ENCODE measurements around the gene PRRG2.
A peak's percentile ranks its signal among the peaks of the same experiment; 100 is the strongest.

PRRG2 gene

GRCh38 chr19:49591731-49592485 is 10.8 kb downstream of the PRRG2 start:
- FAIRE-seq (peak; percentile 28), DNase-seq (ENCODE audit: insufficient read length, low spot score) (no peak)
- no peak for TF ChIP-seq POLR2A (IDR thresholded peaks at IDR 0.05; ENCODE audit: low read depth, low read length)

- FAIRE-seq (peak; percentile 88), DNase-seq (ENCODE audit: insufficient read length, low spot score) (no peak)
- TF ChIP-seq POLR2A (IDR thresholded peaks at IDR 0.05; ENCODE audit: low read depth, low read length): no peak
- TF ChIP-seq POU2F2 (IDR thresholded peaks at IDR 0.05; ENCODE audit: low read depth, low read length): no peak
- no peak for TF ChIP-seq POLR2AphosphoS5 (IDR thresholded peaks at IDR 0.05; ENCODE audit: low read depth, low read length)
- no peak for TF ChIP-seq PAX5 (IDR thresholded peaks at IDR 0.05; ENCODE audit: insufficient read depth, low read length, severe bottlenecking)
- no peak for TF ChIP-seq SPI1 (IDR thresholded peaks at IDR 0.05; ENCODE audit: low read depth, low read length)
- no peak for TF ChIP-seq TAF1 (IDR thresholded peaks at IDR 0.05; ENCODE audit: low read depth, low read length)
Observed at GRCh38 chr19:49592486-49593232, 11.5 kb downstream of the PRRG2 start.

- FAIRE-seq (peak; percentile 100), DNase-seq (ENCODE audit: insufficient read length, low spot score) (peak; percentile 100)
- TF ChIP-seq POLR2A (IDR thresholded peaks at IDR 0.05; ENCODE audit: low read depth, low read length) (no peak), POLR2AphosphoS5 (IDR thresholded peaks at IDR 0.05; ENCODE audit: low read depth, low read length) (no peak), PAX5 (IDR thresholded peaks at IDR 0.05; ENCODE audit: insufficient read depth, low read length, severe bottlenecking) (no peak), TAF1 (IDR thresholded peaks at IDR 0.05; ENCODE audit: low read depth, low read length) (no peak)
Observed at GRCh38 chr19:49593233-49594113, 12.4 kb downstream of the PRRG2 start.

GRCh38 chr19:49594157-49594992 is 13.3 kb downstream of the PRRG2 start:
- no peak for DNase-seq (ENCODE audit: insufficient read length, low spot score)
- FAIRE-seq: no peak
- no peak for TF ChIP-seq POLR2A (IDR thresholded peaks at IDR 0.05; ENCODE audit: low read depth, low read length)
- no peak for TF ChIP-seq POU2F2 (IDR thresholded peaks at IDR 0.05; ENCODE audit: low read depth, low read length)
- TF ChIP-seq PAX5 (IDR thresholded peaks at IDR 0.05; ENCODE audit: insufficient read depth, low read length, severe bottlenecking): no peak
- TF ChIP-seq TAF1 (IDR thresholded peaks at IDR 0.05; ENCODE audit: low read depth, low read length): no peak
- no peak for TF ChIP-seq POLR2AphosphoS5 (IDR thresholded peaks at IDR 0.05; ENCODE audit: low read depth, low read length)
- TF ChIP-seq SPI1 (IDR thresholded peaks at IDR 0.05; ENCODE audit: low read depth, low read length): no peak

GRCh38 chr19:49594993-49595818 is 14.1 kb downstream of the PRRG2 start:
- FAIRE-seq (no peak), DNase-seq (ENCODE audit: insufficient read length, low spot score) (no peak)
- no peak for TF ChIP-seq POLR2AphosphoS5 (IDR thresholded peaks at IDR 0.05; ENCODE audit: low read depth, low read length)
- TF ChIP-seq POU2F2 (IDR thresholded peaks at IDR 0.05; ENCODE audit: low read depth, low read length): no peak
- TF ChIP-seq PAX5 (IDR thresholded peaks at IDR 0.05; ENCODE audit: insufficient read depth, low read length, severe bottlenecking): no peak
- no peak for TF ChIP-seq SPI1 (IDR thresholded peaks at IDR 0.05; ENCODE audit: low read depth, low read length)
- TF ChIP-seq POLR2A (IDR thresholded peaks at IDR 0.05; ENCODE audit: low read depth, low read length): no peak
- TF ChIP-seq TAF1 (IDR thresholded peaks at IDR 0.05; ENCODE audit: low read depth, low read length): no peak

- DNase-seq (ENCODE audit: insufficient read length, low spot score) (no peak), FAIRE-seq (no peak)
- no peak for TF ChIP-seq POU2F2 (IDR thresholded peaks at IDR 0.05; ENCODE audit: low read depth, low read length)
Observed at GRCh38 chr19:49595819-49596404, 14.8 kb downstream of the PRRG2 start.

- DNase-seq (ENCODE audit: insufficient read length, low spot score): no peak
- no peak for TF ChIP-seq TAF1 (IDR thresholded peaks at IDR 0.05; ENCODE audit: low read depth, low read length)
- no peak for TF ChIP-seq PAX5 (IDR thresholded peaks at IDR 0.05; ENCODE audit: insufficient read depth, low read length, severe bottlenecking)
- no peak for TF ChIP-seq SPI1 (IDR thresholded peaks at IDR 0.05; ENCODE audit: low read depth, low read length)
- TF ChIP-seq POLR2A (IDR thresholded peaks at IDR 0.05; ENCODE audit: low read depth, low read length): no peak
- no peak for TF ChIP-seq POLR2AphosphoS5 (IDR thresholded peaks at IDR 0.05; ENCODE audit: low read depth, low read length)
- TF ChIP-seq POU2F2 (IDR thresholded peaks at IDR 0.05; ENCODE audit: low read depth, low read length): no peak
- FAIRE-seq: no peak
Observed at GRCh38 chr19:49596407-49596806, 15.3 kb downstream of the PRRG2 start.

Measured in GM12891 (cell line).